B cell (primary cell): Measurements from ENCODE around the gene IGSF9B. TPM values are rescaled to one million over a fixed set of nuclear protein-coding genes. Genes with fewer than 3 reads are reported as not detected.

Experiments
- ATAC-seq: fragments of 200-7000 bp; cut with Tn5 transposase; one replicate; pipeline ENCODE4 v1.10.0; 2021; ENCODE audit warnings: low read depth, mild to moderate bottlenecking, moderate number of reproducible peaks, moderate library complexity
- CTCF ChIA-PET: fragments of 350-600 bp; sonication (Branson Sonifier 250); formaldehyde crosslinking; loops from one replicate; lab custom pipeline; 2021; ENCODE audit warnings: antibody characterized with exemption, inconsistent platforms; lab: Charles Lee
- POLR2A ChIA-PET: fragments of 350-600 bp; sonication (Branson Sonifier 250); formaldehyde crosslinking; loops from one replicate; lab custom pipeline; 2021; ENCODE audit warnings: antibody characterized with exemption; lab: Charles Lee
- DNase-seq: peaks from one replicate; pipeline ENCODE4 v3.0.0; 2013
- H2AFZ ChIP-seq: 2 replicates; pipeline ENCODE4 v1.6.1; 2012; ENCODE audit warnings: mild to moderate bottlenecking, low read depth, low read length; ENCODE audit not compliant: insufficient read depth, poor library complexity, severe bottlenecking
- H3K27ac ChIP-seq, 2 donors: 1 replicate in 1 of 2; 2 replicates in 1 of 2; pipeline ENCODE4 v1.5.1; 2012 to 2013; ENCODE audit warnings: low read length in 2 of 2, mild to moderate bottlenecking in 2 of 2, moderate library complexity in 1 of 2
- H3K27me3 ChIP-seq, 4 experiments: fragments of 200-600 bp in 1 of 4; sonication (generic) in 1 of 4; replicated peaks in 1 of 4; 1 replicate in 2 of 4; 2 replicates in 2 of 4; pipeline versions ENCODE4 v1.6.1 to v1.7.0; 2013 to 2016; ENCODE audit warnings: low read length in 3 of 4, mild to moderate bottlenecking in 2 of 4, mixed read lengths in 1 of 4, moderate library complexity in 1 of 4; ENCODE audit not compliant: insufficient read depth in 4 of 4, control insufficient read depth in 3 of 4; ENCODE audit errors: control extremely low read depth in 1 of 4
- H3K36me3 ChIP-seq, 2 experiments: replicated peaks in 1 of 2; 1 replicate in 1 of 2; 2 replicates in 1 of 2; pipeline versions ENCODE4 v1.6.1 to v1.7.1; 2013; ENCODE audit warnings: low read length in 1 of 2; ENCODE audit not compliant: insufficient read depth in 2 of 2, control insufficient read depth in 1 of 2; ENCODE audit errors: control extremely low read depth in 1 of 2, extremely low read depth in 1 of 2
- H3K4me1 ChIP-seq, 2 donors: fragments of 200-600 bp in 1 of 2; sonication (generic) in 1 of 2; 1 replicate in 1 of 2; 2 replicates in 1 of 2; pipeline versions ENCODE4 v1.5.1 to v1.6.1; 2013 to 2017; ENCODE audit warnings: low read length in 2 of 2; ENCODE audit not compliant: control insufficient read depth in 2 of 2, insufficient read depth in 2 of 2
- H3K4me2 ChIP-seq: replicated peaks from 2 replicates; pipeline ENCODE3; 2012; ENCODE audit warnings: mild to moderate bottlenecking, low read depth, low read length; ENCODE audit not compliant: poor library complexity, severe bottlenecking
- H3K4me3 ChIP-seq, 5 experiments: fragments of 200-600 bp in 1 of 5; sonication (generic) in 1 of 5; 1 replicate in 3 of 5; 2 replicates in 2 of 5; pipeline versions ENCODE4 v1.5.1 to v1.7.0; 2011 to 2016; ENCODE audit warnings: low read length in 4 of 5, mild to moderate bottlenecking in 4 of 5, low read depth in 2 of 5, control low read depth in 1 of 5, moderate library complexity in 1 of 5; ENCODE audit not compliant: insufficient read depth in 1 of 5; ENCODE audit errors: control extremely low read depth in 1 of 5, extremely low read depth in 1 of 5
- H3K79me2 ChIP-seq: fragments of 200-600 bp; sonication (generic); one replicate; pipeline ENCODE4 v1.6.0; 2016; ENCODE audit warnings: low read length; ENCODE audit not compliant: control insufficient read depth, insufficient read depth
- H3K9ac ChIP-seq: fragments of 200-600 bp; sonication (generic); 2 replicates; pipeline ENCODE4 v1.6.1; 2017; ENCODE audit warnings: mild to moderate bottlenecking, low read length, moderate library complexity
- H3K9me3 ChIP-seq, 3 donors: one replicate each; pipeline versions ENCODE4 v1.6.1 to v1.7.1; 2013; ENCODE audit warnings: low read length in 2 of 3; ENCODE audit not compliant: control insufficient read depth in 2 of 3, insufficient read depth in 1 of 3; ENCODE audit errors: control extremely low read depth in 1 of 3
- H4K20me1 ChIP-seq: 2 replicates; pipeline ENCODE4 v1.6.0; 2012; ENCODE audit warnings: mild to moderate bottlenecking, low read length; ENCODE audit not compliant: insufficient read depth, control insufficient read depth, poor library complexity, severe bottlenecking
- H3K27ac Mint-ChIP-seq: one replicate; pipeline ENCODE4 v1.8.0; 2021; ENCODE audit warnings: mixed read lengths
- H3K27me3 Mint-ChIP-seq: one replicate; pipeline ENCODE4 v1.8.0; 2021; ENCODE audit warnings: mixed read lengths
- H3K4me1 Mint-ChIP-seq: one replicate; pipeline ENCODE4 v1.8.0; 2021; ENCODE audit warnings: mixed read lengths
- H3K4me3 Mint-ChIP-seq: one replicate; pipeline ENCODE4 v1.8.0; 2021; ENCODE audit warnings: mixed read lengths
- H3K9me3 Mint-ChIP-seq: one replicate; pipeline ENCODE4 v1.8.0; 2022; ENCODE audit warnings: mixed read lengths; ENCODE audit not compliant: insufficient read depth
- EZH2 ChIP-seq: IDR thresholded peaks from 2 replicates; pipeline ENCODE4 v1.6.1; 2012; ENCODE audit warnings: borderline replicate concordance, low read depth, mild to moderate bottlenecking, moderate library complexity, low read length; ENCODE audit not compliant: insufficient read depth, poor library complexity, severe bottlenecking
- WGBS: methylation state at CpG from one replicate; pipeline ENCODE4 v1.1.5; 2013; ENCODE audit warnings: missing lambda C conversion rate; ENCODE audit not compliant: insufficient coverage; 5-methylcytosine and 5-hydroxymethylcytosine counted together
- intact Hi-C: fragments of 100-400 bp; cut with micrococcal nuclease; formaldehyde crosslinking; loops from one replicate; pipeline ENCODE4 v1.10.0; 2022
- polyA plus RNA-seq: library from polyadenylated mRNA; depleted of rRNA; stranded (reverse); fragments of >200 nt; gene quantifications from 2 replicates; pipeline ENCODE4 v1.2.3, GENCODE V29; 2012
- total RNA-seq, 2 donors: library from RNA; stranded (reverse); fragments of 120-200 nt in 1 of 2; gene quantifications; 1 replicate in 1 of 2; 2 replicates in 1 of 2; pipeline versions ENCODE4 v1.2.3 to v1.2.4, GENCODE V29; 2013 to 2022
- TF ChIP-seq, protein P1 (sequence below): fragments of 200-600 bp; IDR thresholded peaks from one replicate; pipeline ENCODE4 v1.8.0; 2022; ENCODE audit warnings: antibody characterized with exemption, mild to moderate bottlenecking

Gene IGSF9B
- total and polyA plus RNA-seq, 2 donors (not counting 1 experiment from before 2014, with no cell fraction given) = 0.15 to 0.37 TPM

GRCh38 chr11:133941546-133941945, 15.2 kb downstream of the IGSF9B start:
- Mint-ChIP-seq H3K4me3 (no peak overlapping the region), H3K4me1 (no peaks in the 10 kb centered on the region)

GRCh38 chr11:133940034-133940433, 16.7 kb downstream of the IGSF9B start:
- H3K4me1 Mint-ChIP-seq = no peaks in the 10 kb centered on the region
- Histone ChIP-seq H3K79me2 (no peaks in the 10 kb centered on the region), H3K4me1 (no peaks in the 10 kb centered on the region), H3K27me3 (no peaks in the 10 kb centered on the region), H3K9me3 (peaks cover 0 to 11% (median 0%) of the 10 kb centered on the region in 3 donors), H4K20me1 (no peaks in the 10 kb centered on the region), H2AFZ (no peak overlapping the region), H3K4me3 (no peak overlapping the region), H3K27ac (no peak overlapping the region), H3K36me3 (no peaks in the 10 kb centered on the region), H3K4me2 (no peak overlapping the region), H3K9ac (no peak overlapping the region)
- TF ChIP-seq EZH2 = no peak
- TF ChIP-seq, protein P1, sequence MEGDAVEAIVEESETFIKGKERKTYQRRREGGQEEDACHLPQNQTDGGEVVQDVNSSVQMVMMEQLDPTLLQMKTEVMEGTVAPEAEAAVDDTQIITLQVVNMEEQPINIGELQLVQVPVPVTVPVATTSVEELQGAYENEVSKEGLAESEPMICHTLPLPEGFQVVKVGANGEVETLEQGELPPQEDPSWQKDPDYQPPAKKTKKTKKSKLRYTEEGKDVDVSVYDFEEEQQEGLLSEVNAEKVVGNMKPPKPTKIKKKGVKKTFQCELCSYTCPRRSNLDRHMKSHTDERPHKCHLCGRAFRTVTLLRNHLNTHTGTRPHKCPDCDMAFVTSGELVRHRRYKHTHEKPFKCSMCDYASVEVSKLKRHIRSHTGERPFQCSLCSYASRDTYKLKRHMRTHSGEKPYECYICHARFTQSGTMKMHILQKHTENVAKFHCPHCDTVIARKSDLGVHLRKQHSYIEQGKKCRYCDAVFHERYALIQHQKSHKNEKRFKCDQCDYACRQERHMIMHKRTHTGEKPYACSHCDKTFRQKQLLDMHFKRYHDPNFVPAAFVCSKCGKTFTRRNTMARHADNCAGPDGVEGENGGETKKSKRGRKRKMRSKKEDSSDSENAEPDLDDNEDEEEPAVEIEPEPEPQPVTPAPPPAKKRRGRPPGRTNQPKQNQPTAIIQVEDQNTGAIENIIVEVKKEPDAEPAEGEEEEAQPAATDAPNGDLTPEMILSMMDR = no peak
- DNase-seq = no peak
- H3K27ac Mint-ChIP-seq = no peak overlapping the region
- no peak for ATAC-seq
- peaks cover 2% of the 10 kb centered on the region for H3K27me3 Mint-ChIP-seq
- H3K4me3 Mint-ChIP-seq = no peak overlapping the region
- POLR2A ChIA-PET = no interaction called here
- CTCF ChIA-PET = no interaction called here
- WGBS = 96% methylated on average over 56 of the region's 56 CpGs
- peaks cover 6% of the 10 kb centered on the region for H3K9me3 Mint-ChIP-seq
- intact Hi-C loops = no loop called here

More at GRCh38 chr11:133941546-133941945, 15.2 kb downstream of the IGSF9B start:
- no peaks in the 10 kb centered on the region for H4K20me1 ChIP-seq
- H3K4me2 ChIP-seq = no peak overlapping the region
- H3K4me3 ChIP-seq = no peak overlapping the region
- 91% methylated on average over 13 of the region's 13 CpGs for WGBS
- H3K27ac Mint-ChIP-seq = no peak overlapping the region
- TF ChIP-seq EZH2 = no peak
- TF ChIP-seq, protein P1 = no peak
- no peaks in the 10 kb centered on the region for H3K79me2 ChIP-seq
- no peak overlapping the region for H2AFZ ChIP-seq
- intact Hi-C loops = no loop called here
- POLR2A ChIA-PET = no interaction called here
- peaks cover 6% of the 10 kb centered on the region for H3K9me3 Mint-ChIP-seq
- no peaks in the 10 kb centered on the region for H3K36me3 ChIP-seq
- peaks cover 0 to 7% (median 0%) of the 10 kb centered on the region in 4 experiments for H3K27me3 ChIP-seq
- H3K9me3 ChIP-seq = peaks cover 0 to 14% (median 0%) of the 10 kb centered on the region in 3 donors
- ATAC-seq = no peak
- H3K27me3 Mint-ChIP-seq = peaks cover 10% of the 10 kb centered on the region
- CTCF ChIA-PET = no interaction called here
- H3K27ac ChIP-seq = no peak overlapping the region
- no peak for DNase-seq
- no peaks in the 10 kb centered on the region for H3K4me1 ChIP-seq
- H3K9ac ChIP-seq = no peak overlapping the region
